Measurements from ENCODE around the gene BARHL1.

GRCh38 chr9:132575005-132575609 lies 7.3 kb upstream of the BARHL1 start:
- TF ChIP-seq JUND (IDR thresholded peaks at IDR 0.05), result no peak
- no peak for TF ChIP-seq CEBPB (IDR thresholded peaks at IDR 0.05; ENCODE audit: low read depth)
- TF ChIP-seq REST (IDR thresholded peaks at IDR 0.05; ENCODE audit: low read depth), result no peak
- no peak for TF ChIP-seq EZH2phosphoT487 (IDR thresholded peaks at IDR 0.05; ENCODE audit: borderline replicate concordance)

All from HCT116 (cell line).